NB4 (cell line): ENCODE results near the gene ADCY2.

Experiments
- DNase-seq: peaks from one replicate; pipeline ENCODE4 v3.0.0; 2010; ENCODE audit warnings: low read depth
- H3K4me3 ChIP-seq: one replicate; pipeline ENCODE4 v1.5.1; 2011; ENCODE audit warnings: mild to moderate bottlenecking, low read depth, low read length, moderate library complexity
- CTCF ChIP-seq: IDR thresholded peaks from one replicate; pipeline ENCODE4 v1.5.1; 2012; ENCODE audit warnings: low read depth, low read length
- MYC ChIP-seq: IDR thresholded peaks from 2 replicates; pipeline ENCODE4 v1.6.1; 2011; ENCODE audit warnings: low read depth, low read length
- POLR2A ChIP-seq: IDR thresholded peaks from 2 replicates; pipeline ENCODE4 v1.6.1; 2011; ENCODE audit warnings: mild to moderate bottlenecking; ENCODE audit not compliant: insufficient read length; ENCODE audit errors: extremely low read depth
- TF ChIP-seq, protein P1 (sequence below): IDR thresholded peaks from 2 replicates; pipeline ENCODE4 v1.6.1; 2011; ENCODE audit warnings: low read depth, low read length

The ADCY2 gene

DNA sequence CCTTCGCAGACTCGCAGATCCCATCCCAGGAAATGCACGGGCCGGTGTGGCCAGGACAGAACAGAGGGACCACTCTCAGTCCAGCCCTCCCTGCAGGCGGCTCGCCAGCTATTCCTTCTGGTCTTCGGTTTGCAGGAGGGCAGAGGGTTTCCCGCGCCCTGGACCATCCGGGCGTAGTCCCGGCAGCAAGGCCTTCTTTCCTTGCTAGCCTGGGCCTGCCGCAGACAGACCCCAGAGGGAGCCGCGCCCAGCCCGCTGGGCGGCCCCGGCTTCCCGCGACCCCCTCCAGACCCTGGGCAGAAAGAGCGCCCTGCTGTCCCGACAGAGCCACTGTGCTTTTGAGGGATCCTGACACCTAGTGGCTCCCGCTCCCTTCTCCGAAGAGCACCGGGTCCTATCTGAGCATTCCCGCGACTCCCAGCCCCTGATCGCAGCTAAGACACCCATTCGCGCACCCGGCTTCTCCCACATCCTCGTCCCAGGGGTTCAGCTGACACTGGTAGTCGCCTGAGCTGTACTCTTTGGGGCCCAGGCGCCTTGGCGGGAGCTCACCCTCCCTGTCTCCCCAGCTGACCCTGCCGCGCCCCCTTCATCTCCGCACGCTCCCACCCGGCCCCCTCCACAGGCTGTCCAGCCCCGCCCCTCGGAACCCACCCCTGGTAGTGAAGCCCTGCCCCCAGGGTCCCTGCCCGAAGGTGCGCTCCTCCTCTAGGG, 453.9 kb downstream of the ADCY2 start:
- no peak for DNase-seq
- TF ChIP-seq MYC (no peak), POLR2A (no peak)
- no peak overlapping the region for H3K4me3 ChIP-seq

- TF ChIP-seq CTCF (no peak), POLR2A (no peak)
- TF ChIP-seq, protein P1, sequence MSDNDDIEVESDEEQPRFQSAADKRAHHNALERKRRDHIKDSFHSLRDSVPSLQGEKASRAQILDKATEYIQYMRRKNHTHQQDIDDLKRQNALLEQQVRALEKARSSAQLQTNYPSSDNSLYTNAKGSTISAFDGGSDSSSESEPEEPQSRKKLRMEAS = no peak
- no peak for DNase-seq
- H3K4me3 ChIP-seq = no peak within 1 kb of the TSS
These were observed 454.7 kb downstream of the ADCY2 start, which contains the start of gene CFAP90 for GRCh38 chr5:7850395-7851239. Gene CFAP90, minus strand, starts transcription at chr5:7851133. Its CDS starts 112 bp downstream, at chr5:7851021.

GRCh38 chr5:7851240-7851592, 455.3 kb downstream of the ADCY2 start:
- no peak for TF ChIP-seq CTCF
- TF ChIP-seq, protein P1 = no peak
- TF ChIP-seq MYC = no peak
- TF ChIP-seq POLR2A = no peak
- no peak for DNase-seq
- no peak overlapping the region for H3K4me3 ChIP-seq

GRCh38 chr5:7851617-7852289, 455.8 kb downstream of the ADCY2 start:
- DNase-seq = no peak
- TF ChIP-seq MYC = no peak
- TF ChIP-seq, protein P1 = no peak
- TF ChIP-seq CTCF = no peak
- no peak for TF ChIP-seq POLR2A
- H3K4me3 ChIP-seq = no peak overlapping the region

GRCh38 chr5:7852542-7852941, 456.6 kb downstream of the ADCY2 start:
- no peak for TF ChIP-seq CTCF
- TF ChIP-seq, protein P1 = no peak
- no peak for TF ChIP-seq MYC
- TF ChIP-seq POLR2A = no peak
- no peak overlapping the region for H3K4me3 ChIP-seq
- no peak for DNase-seq

DNA sequence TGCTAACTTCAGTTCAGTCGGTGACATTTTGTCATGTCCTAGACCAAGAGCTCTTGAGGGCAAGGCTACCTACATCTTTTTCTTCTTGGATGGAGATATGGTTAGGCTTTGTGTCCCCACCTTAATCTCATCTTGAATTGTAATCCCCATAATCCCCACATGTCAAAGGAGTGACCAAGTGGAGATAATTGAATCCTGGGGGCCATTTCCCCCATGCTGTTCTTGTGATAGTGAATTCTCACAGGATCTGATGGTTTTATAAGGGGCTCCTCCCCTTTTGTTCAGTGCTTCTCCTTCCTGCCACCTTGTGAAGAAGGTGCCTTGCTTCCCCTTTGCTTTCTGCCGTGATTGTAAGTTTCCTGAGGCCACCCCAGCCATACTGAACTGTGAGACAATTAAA, 457.1 kb downstream of the ADCY2 start:
- no peak overlapping the region for H3K4me3 ChIP-seq
- DNase-seq = no peak
- TF ChIP-seq POLR2A (no peak), CTCF (no peak), MYC (no peak)
- TF ChIP-seq, protein P1 = no peak
